NCI-H1105 treated with DMSO at 0.1 percent for 48 hours (cell line): ENCODE measurements around the gene CRISPLD2.
"Not testable (repeated sequence)": the region's sequence is repeated elsewhere in the genome, so short reads cannot be mapped to it uniquely, and the experiment has no call there.

Source experiments
- DNase-seq: peaks from one replicate; lab custom pipeline; 2025; lab: John Stamatoyannopoulos, UW

Gene CRISPLD2

DNA sequence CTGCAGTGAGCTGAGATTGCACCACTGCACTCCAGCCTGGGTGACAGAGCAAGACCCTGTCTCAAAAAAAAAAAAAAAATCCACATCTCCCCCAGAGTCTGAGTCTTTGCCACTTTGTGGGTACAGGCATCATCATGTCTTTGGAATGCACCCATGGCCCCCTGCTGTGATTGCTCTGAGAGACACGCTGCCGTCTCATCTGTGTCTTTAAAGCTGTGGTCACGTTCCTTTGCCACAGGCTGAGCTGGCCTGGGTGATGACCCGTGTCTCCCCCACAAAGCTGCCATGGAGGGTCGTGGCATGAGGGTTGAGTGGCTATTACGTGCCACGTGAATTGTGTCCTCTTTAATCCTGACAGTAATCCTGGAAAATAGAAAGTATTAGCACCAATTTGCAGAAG, 20.2 kb downstream of the CRISPLD2 start:
- no peak for DNase-seq

DNA sequence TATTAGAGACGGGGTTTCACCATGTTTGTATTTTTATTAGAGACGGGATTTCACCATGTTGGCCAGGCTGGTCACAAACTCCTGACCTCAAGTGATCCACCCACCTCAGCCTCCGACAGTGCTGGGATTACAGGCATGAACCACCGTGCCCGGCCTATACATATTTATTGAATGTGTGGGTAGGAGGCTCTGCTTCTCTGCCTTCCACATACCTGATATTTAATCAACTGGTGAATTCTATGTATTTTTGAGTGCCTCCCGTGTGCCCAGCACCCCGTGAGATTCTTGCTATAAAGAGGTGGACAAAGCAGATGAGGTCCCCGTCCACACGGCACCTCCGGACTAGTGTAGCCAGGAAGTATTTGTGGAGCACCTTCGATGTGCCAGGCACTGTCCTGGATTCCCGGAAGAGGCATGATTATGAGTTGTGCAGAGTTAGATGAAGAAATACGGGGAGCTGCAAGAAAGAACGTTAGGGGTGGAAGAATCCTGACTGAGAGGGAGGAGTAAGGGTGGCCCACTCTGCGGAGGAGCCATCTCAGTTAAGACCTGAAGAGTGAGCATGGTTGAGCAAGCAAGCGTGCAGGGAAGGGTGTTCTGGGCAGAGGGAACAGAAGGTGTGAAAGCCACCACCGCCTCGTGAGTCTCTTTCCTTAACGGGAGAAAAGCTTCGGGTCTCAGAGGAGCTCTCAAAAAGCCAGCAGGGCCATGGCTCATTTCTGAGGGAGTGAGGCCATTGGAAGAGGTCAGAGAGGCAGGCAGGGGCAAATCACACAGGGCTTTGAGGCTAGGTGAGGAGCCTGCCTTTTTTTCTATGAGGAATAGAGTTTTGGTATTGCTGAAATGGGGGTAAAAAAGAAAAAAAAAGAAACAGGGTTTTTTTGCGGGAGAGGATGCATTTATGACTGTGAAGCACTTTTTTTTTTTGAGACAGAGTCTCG, 21.2 kb downstream of the CRISPLD2 start:
- DNase-seq, result no peak

DNA sequence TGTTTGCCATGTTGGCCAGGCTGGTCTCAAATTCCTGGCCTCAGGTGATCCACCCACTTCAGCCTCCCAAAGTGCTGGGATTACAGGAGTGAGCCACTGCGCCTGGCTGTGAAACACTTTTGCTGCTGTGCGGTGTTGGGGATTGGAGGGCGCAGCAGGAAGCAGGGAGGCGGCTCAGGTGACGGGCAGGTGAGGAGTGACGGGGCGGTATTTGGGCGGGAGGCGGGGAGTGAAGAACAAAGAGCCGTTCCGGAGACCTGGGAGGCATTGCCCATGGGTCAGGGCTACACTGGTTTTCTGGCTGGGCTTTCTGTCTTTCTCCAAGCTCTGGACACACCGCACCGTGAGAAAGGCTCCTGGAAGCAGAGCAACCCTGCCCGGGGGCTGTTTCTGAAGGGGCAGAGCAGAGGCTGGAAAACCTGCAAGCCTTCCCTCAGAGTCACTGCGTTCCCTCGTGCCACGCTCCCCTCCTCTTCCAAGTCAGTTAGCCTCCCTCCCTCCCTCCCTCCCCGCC, 22.1 kb downstream of the CRISPLD2 start:
- peak; percentile 77 for DNase-seq

DNA sequence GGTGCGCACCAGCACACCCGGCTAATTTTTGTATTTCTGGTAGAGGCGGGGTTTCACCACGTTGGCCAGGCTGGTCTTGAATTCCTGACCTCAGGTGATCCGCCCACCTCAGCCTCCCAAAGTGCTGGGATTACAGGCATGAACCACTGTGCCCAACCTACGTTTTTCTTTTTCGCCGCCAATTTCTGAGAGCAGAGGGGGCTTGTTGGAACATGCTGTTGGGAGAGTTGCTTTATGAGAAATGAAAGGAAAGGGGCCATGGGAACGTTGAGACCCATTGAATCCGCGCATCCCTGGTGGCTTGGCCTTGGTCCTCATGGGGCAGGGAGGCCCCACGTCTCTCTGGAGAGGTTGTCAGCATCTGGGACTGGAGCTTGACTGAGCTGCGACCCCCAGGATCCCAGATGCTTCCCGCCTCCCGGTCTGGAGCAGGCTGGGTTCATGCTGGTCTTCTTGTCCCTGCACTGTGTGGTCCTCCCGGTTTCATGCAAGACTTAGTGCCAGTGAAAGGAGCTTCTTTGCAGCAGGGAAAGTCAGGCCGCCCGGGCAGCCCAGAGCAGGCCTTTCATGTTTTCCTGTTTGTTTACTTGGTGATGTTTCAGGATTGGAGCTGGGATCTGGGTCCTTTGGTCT, 22.8 kb downstream of the CRISPLD2 start:
- DNase-seq, result peak; percentile 72

DNA sequence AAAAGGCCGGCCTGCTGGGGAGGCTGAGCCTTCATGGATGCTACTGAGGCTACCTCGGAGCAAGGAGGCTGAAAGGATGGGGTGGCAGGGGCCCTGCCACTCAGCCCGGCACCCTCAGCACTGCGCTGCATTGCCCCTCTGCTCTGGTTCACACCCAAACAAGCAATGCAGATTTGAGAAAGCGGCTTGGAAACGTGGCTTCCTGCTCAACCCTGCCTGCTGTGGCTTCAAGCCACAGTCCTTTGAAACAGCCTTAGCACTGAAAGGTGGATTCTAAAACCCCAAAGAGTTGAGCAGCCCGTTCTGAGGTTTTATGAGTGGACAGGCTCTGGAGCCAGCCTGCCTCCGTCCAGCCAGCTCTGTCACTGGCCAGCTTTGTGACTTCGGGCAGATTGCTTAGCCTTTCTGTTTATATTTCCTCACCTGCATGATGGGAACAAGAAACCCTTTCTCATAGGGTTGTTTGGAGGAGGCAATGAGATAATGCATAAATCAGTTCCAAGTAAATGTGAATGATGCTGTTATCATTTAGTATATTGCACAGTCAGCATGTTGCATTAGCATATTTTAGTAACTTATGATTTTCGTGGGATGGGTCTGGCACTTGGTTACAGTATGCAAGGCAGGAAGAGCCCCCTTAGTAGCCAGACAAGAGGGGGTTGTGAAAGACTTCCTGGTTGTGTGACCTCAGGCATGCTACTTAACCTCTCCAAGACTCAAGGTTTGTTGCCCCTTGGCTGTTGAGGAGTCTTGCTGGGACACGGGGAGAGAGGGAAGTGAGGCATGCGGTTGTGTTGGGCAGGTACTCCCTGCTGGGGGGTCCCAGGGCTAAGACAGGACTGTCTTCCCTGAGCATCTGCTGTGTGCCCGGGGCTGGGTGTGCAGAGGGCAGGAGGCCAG, 23.6 kb downstream of the CRISPLD2 start:
- DNase-seq, result no peak

DNA sequence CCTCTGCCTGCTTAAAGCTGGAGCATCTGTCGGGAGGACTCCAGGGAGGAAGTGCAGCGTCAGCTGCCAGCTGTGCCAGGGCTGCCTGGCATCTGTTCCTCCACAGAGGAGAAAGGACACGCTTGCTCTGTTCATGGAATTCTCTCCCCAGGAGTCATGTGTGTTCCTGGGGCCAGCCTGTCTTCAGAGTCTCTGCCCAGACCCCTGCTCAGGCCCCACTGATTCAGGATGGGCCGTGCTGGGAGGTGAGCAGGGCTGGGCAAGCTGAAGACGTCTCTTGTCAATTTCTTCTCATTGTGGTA, 24.2 kb downstream of the CRISPLD2 start:
- peak; percentile 59 for DNase-seq

DNA sequence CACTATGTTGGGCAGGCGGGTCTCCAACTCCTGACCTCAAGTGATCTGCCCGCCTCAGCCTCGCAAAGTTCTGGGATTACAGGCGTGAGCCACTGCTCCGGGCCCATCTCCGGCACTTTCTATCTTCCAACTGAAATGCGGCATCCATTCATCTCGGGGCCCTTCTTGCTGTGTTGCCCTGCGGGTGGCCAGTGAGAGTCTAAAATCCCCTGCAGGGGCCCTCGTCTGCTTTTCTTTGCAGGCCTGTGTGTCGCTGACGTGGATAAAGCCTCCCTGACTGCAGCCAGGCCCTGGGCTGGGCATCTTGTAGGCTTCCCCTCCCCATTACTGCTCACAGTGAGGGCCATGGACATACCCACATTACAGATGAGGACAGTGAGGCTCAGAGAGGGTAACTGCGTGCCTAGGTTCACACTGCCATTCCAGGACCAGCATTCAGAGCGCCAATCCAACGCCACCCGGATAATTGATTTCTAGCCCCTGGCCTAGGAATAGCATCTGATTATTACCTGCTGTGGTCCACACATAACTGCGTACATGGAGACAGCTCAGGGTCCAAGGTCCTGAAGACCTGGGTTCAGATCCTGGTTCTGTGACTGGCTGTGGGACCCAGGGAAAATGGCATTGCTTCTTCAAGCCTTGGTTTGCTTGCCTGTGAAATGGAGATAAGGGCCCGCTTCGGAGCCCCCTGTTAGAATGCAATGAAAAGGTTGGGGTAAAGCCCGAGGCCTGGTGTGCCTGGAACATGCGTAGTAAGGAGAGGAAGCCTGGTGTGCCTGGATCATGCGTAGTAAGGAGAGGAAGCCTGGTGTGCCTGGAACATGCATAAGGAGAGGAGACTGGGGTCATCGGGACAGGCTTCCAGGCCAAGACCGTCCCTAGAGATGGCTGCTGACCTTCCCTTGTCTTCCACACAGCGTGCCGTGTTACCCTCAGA, 25.0 kb downstream of the CRISPLD2 start:
- no peak for DNase-seq

DNA sequence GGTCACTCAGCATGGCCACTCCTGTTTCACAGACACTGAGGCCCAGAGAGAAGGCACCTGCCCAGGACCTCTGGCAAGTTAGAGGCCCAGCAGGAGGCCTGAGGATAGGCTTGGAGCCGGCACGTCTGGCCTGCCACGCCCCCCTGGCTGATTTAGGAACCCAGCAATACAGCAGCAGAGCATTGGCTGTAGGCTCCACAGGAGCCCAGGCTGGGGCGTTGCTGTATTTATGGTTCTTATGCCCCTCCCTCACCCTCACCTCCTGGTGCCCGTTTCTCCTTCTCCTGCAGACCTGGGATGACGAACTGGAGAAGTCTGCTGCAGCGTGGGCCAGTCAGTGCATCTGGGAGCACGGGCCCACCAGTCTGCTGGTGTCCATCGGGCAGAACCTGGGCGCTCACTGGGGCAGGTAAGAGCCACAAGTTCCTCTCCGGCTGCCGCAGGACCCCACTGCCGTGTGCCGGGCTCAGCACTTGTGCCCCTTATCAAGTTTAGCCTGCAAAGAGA, 25.8 kb downstream of the CRISPLD2 start:
- no peak for DNase-seq

DNA sequence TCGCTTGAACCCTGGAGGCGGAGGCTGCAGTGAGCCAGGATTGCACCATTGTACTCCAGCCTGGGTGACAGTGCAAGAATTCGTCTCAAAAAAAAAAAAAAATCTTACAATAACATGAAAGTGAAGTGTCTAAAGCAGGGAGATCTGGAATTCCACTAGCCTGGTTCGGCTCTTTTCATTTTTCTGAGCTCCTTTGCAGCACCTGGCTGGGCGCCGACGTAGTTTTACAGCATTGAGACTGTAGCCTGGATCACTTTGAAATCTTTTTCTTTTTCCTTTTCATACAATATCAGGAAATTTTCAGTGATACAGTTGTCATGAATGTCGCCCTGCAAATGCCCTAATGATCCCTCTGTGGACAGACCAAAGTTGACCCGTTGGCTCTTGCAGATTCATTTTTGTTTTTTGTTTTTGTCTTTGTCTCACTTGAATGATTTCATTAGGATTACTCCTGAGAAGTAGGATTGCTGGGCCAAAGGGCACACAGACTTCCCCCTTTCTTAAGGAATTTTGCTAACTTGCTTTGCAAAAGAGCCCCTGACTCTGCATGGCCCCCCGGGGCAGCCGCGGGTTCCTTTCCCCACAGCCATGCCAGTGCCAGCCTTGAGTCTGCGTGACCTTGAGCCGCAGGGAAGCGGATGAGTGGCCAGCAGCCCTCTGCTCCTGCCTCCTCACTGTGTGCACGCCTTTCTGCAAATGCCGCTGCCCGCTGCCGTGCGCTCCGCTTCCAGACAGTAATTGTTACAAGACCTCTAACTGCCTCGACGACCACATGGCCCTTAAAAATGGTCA, 28.0 kb downstream of the CRISPLD2 start:
- DNase-seq, result no peak

DNA sequence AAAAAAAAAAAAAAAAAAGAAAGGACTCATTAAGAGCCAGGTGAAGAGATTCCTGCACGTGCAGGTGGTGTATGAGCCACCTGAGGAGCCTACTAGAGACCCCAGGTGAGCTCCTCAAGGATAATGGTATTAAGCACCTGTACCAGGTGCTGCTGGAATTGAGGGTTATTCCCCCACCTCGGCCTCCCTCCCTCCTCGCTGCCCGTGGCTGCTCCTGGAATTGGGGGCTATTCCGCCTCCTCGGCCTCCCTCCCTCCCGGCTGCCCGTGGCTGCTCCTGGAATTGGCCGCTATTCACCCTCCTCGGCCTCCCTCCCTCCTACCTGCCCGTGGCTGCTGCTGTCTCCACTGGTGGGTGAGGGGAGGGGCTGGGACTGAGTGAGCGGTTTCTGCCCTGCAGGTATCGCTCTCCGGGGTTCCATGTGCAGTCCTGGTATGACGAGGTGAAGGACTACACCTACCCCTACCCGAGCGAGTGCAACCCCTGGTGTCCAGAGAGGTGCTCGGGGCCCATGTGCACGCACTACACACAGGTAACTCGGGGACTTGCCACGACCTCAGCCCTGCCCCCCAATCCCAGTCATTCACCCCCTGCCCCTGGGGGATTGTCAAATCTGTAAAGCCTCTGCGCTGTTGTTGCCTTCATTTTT, 29.3 kb downstream of the CRISPLD2 start:
- no peak for DNase-seq

DNA sequence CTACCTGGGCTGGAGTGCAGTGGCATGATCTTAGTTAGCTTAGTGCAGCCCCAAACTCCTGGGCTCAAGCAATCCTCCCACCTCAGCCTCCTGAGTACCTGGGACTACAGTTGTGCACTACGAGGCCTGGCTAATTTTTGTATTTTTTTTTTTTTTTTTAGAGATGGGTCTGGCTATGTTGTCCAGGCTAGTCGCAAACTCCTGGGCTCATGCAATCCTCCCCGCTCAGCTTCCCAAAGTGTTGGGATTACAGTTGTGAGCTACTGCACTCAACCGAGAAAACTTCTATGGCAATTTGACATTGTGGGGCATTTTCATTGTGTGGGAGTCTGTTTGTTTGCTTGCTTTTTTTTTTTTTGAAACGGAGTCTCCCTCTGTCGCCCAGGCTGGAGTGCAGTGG, 30.0 kb downstream of the CRISPLD2 start:
- no peak for DNase-seq

DNA sequence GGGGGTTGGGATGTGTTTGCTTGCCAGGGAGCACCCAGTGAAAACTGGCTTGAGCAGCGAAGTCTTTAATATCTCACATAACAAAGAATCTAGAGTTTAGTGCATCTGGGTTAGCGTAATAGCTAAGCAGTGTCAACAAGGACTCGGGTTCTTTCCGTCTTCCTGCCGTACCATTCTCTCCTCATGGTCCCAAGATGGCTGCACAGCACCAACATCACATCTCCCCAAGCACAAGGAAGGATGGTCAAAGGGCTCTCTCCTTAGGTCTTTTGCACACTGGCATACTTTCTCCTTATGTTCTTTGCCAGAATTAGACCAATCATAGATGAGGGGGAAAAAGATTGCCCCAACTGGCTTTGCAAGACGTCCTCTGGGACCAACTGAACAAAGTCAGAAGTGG, 30.9 kb downstream of the CRISPLD2 start:
- DNase-seq, result no peak

DNA sequence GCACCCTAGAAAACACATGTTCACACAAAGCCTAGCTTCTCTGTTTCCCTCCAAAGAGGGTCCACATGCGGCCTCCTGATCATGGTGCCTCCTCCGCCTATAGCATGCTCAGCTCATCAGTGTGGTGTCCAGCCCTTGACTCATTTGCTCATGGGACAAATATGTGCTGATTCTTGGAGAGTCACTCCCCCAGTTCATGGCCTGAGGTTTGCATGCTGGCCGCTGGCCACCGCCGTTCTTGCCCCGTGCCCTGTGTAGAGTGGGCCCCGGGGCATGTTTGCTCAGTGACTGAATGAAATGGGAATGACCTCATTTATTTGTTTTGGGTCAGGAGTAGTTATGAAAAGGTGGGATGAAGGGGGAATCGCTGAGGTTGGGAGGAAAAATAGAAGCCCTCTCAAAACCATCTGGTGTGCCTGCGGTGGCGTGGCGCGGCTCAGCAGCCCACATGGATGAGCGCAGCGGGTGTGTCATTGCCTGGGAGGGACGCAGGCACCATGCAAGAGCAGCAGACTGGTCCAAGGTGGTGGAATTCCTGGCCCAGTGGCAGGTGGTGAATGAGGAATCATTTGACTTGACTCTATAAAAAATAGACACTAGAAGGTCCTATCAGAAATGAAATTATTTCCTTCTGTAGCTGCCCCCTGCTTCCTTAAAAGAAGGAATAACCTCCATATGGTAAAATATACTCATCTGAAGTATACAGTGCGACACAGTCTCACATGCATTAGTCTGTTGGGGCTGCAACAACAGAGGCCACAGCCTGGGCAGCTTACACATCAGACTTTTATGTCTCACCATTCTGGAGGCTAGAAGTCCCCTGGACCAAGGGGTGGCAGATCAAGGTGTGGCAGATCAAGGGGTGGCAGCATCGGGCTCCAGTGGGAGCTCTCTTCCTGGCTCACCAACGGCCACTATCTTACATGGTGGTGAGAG, 31.7 kb downstream of the CRISPLD2 start:
- peak; percentile 6 for DNase-seq

DNA sequence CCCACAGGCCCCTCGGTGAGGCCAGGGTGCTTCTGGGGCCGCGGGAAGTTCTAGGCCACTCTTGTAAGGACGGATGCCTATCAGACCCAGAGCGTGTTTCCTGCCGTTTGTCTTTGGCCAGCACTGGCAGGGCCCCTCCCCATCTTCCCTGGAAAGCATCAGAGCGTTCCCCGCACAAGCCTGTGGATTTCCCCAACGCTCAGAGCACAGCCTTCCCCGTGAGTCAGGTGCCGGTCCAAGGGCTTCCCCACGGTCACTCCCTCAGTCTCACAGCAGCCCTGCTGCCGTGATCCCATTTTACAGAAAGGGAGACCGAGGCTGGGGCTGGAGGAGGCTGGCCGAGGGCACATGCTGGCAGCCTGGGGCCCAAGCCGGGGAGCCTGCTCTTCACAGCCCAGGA, 33.7 kb downstream of the CRISPLD2 start:
- no peak for DNase-seq

DNA sequence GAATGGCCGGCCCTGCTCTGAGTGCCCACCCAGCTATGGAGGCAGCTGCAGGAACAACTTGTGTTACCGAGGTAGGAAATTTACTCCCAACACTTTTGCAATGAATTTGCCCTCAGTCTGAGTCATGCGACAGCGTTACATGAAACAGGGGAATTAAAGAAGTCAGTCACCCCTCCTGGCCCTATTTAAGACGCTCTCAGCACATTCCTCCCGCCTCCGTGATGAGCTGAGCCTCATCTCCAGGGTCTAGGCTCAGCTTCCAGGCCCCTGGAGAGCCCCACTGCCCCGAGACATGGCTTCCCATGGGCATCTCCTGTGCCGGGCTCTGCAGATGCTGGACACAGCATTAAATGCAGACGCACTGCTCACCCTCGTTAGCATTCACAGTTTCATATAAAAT, 35.0 kb downstream of the CRISPLD2 start:
- DNase-seq, result no peak

DNA sequence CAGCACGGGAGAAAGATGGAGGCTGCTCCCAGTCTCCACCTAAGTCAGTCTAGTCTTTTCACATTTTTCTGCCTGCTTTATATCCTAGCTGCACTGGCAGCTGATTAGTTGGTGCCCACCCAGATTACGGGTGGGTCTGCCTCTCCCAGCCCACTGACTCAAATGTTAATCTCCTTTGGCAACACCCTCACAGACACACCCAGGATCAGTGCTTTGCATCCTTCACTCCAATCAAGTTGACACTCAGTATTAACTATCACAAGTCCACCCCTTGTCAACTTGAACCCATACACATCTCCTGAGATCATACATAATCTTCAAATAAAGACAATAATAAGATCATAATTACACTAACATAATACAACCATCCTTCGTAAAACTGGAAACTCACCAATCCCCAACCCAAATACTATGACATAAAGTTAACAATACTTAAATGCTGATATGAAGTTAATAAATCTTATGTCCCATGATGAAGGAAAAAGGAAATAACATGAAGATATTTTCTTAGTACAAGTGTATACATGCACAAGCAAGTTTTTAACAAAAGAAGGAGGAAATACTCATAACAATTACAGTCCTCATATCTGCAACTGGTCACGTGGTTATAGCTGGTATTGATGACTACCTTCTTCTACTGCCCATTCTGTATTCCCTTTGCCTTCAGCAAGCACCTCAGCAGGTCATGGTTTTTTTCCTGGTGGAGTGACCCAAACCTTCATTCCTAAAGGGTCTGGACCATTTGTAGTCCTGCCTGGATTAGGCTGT, 35.8 kb downstream of the CRISPLD2 start:
- not testable (repeated sequence) for DNase-seq

DNA sequence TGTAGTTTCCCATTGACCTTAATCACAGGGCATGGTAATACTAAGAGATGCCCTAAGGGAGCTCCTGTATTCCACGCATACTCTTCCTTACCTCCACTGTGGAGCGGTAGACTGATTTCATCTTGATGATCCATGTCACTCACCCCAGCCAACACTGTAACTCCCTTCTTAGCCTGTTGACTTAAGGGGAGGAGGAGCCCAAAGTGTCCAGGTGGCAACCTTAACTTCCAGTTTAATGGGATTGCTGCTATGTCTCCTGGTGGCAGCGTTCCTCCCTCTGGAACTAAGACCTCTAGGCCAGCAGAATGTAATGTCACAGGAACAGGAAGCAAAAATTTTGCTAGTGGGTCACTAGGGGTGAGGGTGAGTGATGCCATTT, 36.4 kb downstream of the CRISPLD2 start:
- not testable (repeated sequence) for DNase-seq

DNA sequence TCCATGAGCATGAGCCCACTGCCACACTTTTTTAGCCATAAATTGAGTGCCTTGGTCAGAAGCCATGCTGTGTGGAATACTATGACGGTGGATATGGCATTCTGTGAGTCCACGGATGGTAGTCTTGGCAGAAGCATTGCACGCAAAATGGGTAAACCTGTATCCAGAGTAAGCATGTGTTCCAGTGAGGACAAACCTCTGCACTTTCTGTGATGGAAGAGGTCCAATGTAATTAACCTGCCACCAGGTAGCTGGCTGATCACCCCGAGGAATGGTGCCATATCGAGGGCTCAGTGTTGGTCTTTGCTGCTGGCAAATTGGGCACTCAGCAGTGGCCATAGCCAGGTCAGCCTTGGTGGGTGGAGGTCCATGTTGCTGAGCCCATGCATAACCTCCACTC, 37.0 kb downstream of the CRISPLD2 start:
- DNase-seq, result not testable (repeated sequence)
